Panc1 (cell line): Measurements from ENCODE around the gene ATP2A2. TPM values are rescaled to one million over a fixed set of nuclear protein-coding genes. Genes with fewer than 3 reads are reported as not detected.
A peak's percentile ranks its signal among the peaks of the same experiment; 100 is the strongest.

ENCODE experiments used
- ATAC-seq: fragments of 200-7000 bp; cut with Tn5 transposase; 2 replicates; pipeline ENCODE4 v1.9.1; 2020; ENCODE audit warnings: mild to moderate bottlenecking, moderate library complexity
- BruUV-seq: library from RNA; stranded (reverse); fragments of 400-500 nt; replicated peaks from 2 replicates; lab custom pipeline; 2021; lab: Mats Ljungman, UMichigan
- CTCF ChIA-PET: fragments of 300-600 bp; sonication (Branson Sonifier 250); formaldehyde crosslinking; loops from one replicate; lab custom pipeline; 2022; ENCODE audit warnings: antibody characterized with exemption; lab: Charles Lee
- POLR2A ChIA-PET: fragments of 300-600 bp; sonication (Branson Sonifier 250); formaldehyde crosslinking; loops from one replicate; lab custom pipeline; 2022; ENCODE audit warnings: antibody characterized with exemption; lab: Charles Lee
- DNase-seq: peaks from one replicate; pipeline ENCODE4 v3.0.0-alpha.2; 2010; ENCODE audit warnings: low read depth, low spot score
- H3K27ac ChIP-seq: 2 replicates; pipeline ENCODE4 v1.5.1; 2011; ENCODE audit warnings: mild to moderate bottlenecking, low read length, inconsistent platforms
- H3K27me3 ChIP-seq: fragments of 200-500 bp; sonication (Bioruptor generic); 2 replicates; pipeline ENCODE4 v1.6.0; 2014; ENCODE audit warnings: low read length, inconsistent platforms; ENCODE audit not compliant: control insufficient read depth, insufficient read depth
- H3K36me3 ChIP-seq: fragments of 200-500 bp; sonication (Bioruptor generic); 2 replicates; pipeline ENCODE4 v1.5.1; 2014; ENCODE audit warnings: inconsistent platforms, mild to moderate bottlenecking, low read length, moderate library complexity; ENCODE audit not compliant: control insufficient read depth, insufficient read depth
- H3K4me1 ChIP-seq: 2 replicates; pipeline ENCODE4 v1.5.1; 2011; ENCODE audit warnings: inconsistent platforms, mild to moderate bottlenecking, low read length, moderate library complexity; ENCODE audit not compliant: control insufficient read depth, insufficient read depth
- H3K4me3 ChIP-seq, 2 experiments: 2 replicates each; pipeline ENCODE4 v1.5.1; 2011 to 2012; ENCODE audit warnings: low read depth in 2 of 2, low read length in 2 of 2, mild to moderate bottlenecking in 2 of 2, inconsistent platforms in 1 of 2, moderate library complexity in 1 of 2
- H3K9me3 ChIP-seq: fragments of 200-500 bp; sonication (Bioruptor generic); 2 replicates; pipeline ENCODE4 v1.5.1; 2014; ENCODE audit warnings: low read depth, mild to moderate bottlenecking, inconsistent platforms, low read length, moderate library complexity; ENCODE audit not compliant: control insufficient read depth, insufficient read depth
- POLR2AphosphoS5 ChIP-seq: IDR thresholded peaks from 2 replicates; pipeline ENCODE4 v1.6.1; 2012; ENCODE audit warnings: mild to moderate bottlenecking, low read depth, low read length, moderate library complexity
- SIN3A ChIP-seq: IDR thresholded peaks from 2 replicates; pipeline ENCODE4 v1.6.1; 2012; ENCODE audit warnings: low read depth, mild to moderate bottlenecking, low read length, moderate library complexity, borderline replicate concordance; ENCODE audit not compliant: insufficient read depth
- TCF7L2 ChIP-seq: IDR thresholded peaks from 2 replicates; pipeline ENCODE4 v1.6.1; 2011; ENCODE audit warnings: mild to moderate bottlenecking, low read depth, low read length, inconsistent platforms
- in situ Hi-C: cut with HindIII; loops from 2 replicates; pipeline ENCODE4 v1.10.0; 2016; ENCODE audit warnings: low sequenced_read_pairs, low pct_unique_long_range_greater_than_20kb
- intact Hi-C: fragments of 100-400 bp; cut with micrococcal nuclease; formaldehyde crosslinking; loops from one replicate; pipeline ENCODE4 v1.10.0; 2022; ENCODE audit not compliant: unreplicated experiment
- total RNA-seq: library from RNA; stranded (reverse); gene quantifications from one replicate; pipeline ENCODE4 v1.2.1, GENCODE V29; 2021; ENCODE audit not compliant: unreplicated experiment
- TF ChIP-seq, protein P1 (sequence below): fragments of 450-650 bp; IDR thresholded peaks from 2 replicates; pipeline ENCODE4 v1.5.1; 2017; ENCODE audit warnings: mild to moderate bottlenecking
- TF ChIP-seq, protein P2 (sequence below), 2 experiments: IDR thresholded peaks; 2 replicates each; pipeline ENCODE4 v1.6.1; 2011 to 2012; ENCODE audit warnings: low read depth in 2 of 2, control low read depth in 1 of 2, low read length in 1 of 2, mild to moderate bottlenecking in 1 of 2, moderate library complexity in 1 of 2; ENCODE audit not compliant: insufficient read depth in 1 of 2

ATP2A2 gene
- total RNA-seq, 1 experiment from 2014 or later, result 286 TPM

- Histone ChIP-seq H3K36me3 (no peaks in the 10 kb centered on the region), H3K9me3 (no peaks in the 10 kb centered on the region), H3K27ac (0 out of 2 replicates have a peak overlapping the region, but pooled peaks have one; percentile 49), H3K4me3 (no peak overlapping the region), H3K4me1 (peaks cover 30% of the 10 kb centered on the region), H3K27me3 (no peaks in the 10 kb centered on the region)
- in situ Hi-C loops, result no loop called here
- ChIA-PET CTCF (interaction anchor here (0.5 to 0.7 kb wide), 2 partner anchors 40 to 1580 kb away, joined by 3 to 4 read pairs; no protein-coding TSS in a partner anchor), POLR2A (no interaction called here)
- BruUV-seq, result no TSS peak
- DNase-seq, result no peak
- peak; percentile 14; the same call in 1 of the 2 replicates for ATAC-seq
- TF ChIP-seq TCF7L2 (no peak), POLR2AphosphoS5 (no peak), SIN3A (no peak)
- TF ChIP-seq, protein P1, sequence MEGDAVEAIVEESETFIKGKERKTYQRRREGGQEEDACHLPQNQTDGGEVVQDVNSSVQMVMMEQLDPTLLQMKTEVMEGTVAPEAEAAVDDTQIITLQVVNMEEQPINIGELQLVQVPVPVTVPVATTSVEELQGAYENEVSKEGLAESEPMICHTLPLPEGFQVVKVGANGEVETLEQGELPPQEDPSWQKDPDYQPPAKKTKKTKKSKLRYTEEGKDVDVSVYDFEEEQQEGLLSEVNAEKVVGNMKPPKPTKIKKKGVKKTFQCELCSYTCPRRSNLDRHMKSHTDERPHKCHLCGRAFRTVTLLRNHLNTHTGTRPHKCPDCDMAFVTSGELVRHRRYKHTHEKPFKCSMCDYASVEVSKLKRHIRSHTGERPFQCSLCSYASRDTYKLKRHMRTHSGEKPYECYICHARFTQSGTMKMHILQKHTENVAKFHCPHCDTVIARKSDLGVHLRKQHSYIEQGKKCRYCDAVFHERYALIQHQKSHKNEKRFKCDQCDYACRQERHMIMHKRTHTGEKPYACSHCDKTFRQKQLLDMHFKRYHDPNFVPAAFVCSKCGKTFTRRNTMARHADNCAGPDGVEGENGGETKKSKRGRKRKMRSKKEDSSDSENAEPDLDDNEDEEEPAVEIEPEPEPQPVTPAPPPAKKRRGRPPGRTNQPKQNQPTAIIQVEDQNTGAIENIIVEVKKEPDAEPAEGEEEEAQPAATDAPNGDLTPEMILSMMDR, result no peak
- TF ChIP-seq, protein P2, sequence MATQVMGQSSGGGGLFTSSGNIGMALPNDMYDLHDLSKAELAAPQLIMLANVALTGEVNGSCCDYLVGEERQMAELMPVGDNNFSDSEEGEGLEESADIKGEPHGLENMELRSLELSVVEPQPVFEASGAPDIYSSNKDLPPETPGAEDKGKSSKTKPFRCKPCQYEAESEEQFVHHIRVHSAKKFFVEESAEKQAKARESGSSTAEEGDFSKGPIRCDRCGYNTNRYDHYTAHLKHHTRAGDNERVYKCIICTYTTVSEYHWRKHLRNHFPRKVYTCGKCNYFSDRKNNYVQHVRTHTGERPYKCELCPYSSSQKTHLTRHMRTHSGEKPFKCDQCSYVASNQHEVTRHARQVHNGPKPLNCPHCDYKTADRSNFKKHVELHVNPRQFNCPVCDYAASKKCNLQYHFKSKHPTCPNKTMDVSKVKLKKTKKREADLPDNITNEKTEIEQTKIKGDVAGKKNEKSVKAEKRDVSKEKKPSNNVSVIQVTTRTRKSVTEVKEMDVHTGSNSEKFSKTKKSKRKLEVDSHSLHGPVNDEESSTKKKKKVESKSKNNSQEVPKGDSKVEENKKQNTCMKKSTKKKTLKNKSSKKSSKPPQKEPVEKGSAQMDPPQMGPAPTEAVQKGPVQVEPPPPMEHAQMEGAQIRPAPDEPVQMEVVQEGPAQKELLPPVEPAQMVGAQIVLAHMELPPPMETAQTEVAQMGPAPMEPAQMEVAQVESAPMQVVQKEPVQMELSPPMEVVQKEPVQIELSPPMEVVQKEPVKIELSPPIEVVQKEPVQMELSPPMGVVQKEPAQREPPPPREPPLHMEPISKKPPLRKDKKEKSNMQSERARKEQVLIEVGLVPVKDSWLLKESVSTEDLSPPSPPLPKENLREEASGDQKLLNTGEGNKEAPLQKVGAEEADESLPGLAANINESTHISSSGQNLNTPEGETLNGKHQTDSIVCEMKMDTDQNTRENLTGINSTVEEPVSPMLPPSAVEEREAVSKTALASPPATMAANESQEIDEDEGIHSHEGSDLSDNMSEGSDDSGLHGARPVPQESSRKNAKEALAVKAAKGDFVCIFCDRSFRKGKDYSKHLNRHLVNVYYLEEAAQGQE (IDR thresholded peaks at IDR 0.05; ENCODE audit: insufficient read depth in 1 of 2, low read depth in 2 of 2, low read length in 1 of 2), result no peak
- intact Hi-C loops, result no loop called here
Measured at GRCh38 chr12:110270125-110270962, 10.7 kb upstream of the ATP2A2 start.

DNA sequence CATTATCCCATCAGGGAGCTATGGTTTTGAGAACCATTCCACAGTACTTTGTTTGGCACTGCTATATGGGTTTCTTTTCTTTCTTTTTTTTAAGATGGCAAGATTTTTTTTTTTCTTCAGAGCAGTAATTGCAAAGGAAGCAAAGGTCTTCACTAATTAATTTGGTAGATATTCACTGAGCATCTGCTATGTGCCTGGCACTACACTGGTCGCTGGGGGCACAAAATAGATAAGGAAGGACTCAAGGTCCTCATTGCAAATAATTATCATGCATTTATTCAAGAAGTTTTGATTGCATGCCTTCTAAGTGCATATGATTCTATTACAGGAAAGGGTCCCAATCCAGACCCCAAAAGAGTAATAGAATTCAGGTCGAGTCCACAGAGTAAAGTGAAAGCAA is 10.0 kb upstream of the ATP2A2 start:
- in situ Hi-C loops, result no loop called here
- CTCF ChIA-PET, result interaction anchor here (0.5 to 0.7 kb wide), 2 partner anchors 41 to 1580 kb away, joined by 3 to 4 read pairs; no protein-coding TSS in a partner anchor

More for the DNA sequence above, 10.0 kb upstream of the ATP2A2 start:
- BruUV-seq, result no TSS peak
- no peak for DNase-seq
- H3K27me3 ChIP-seq, result no peaks in the 10 kb centered on the region
- H3K36me3 ChIP-seq, result no peaks in the 10 kb centered on the region
- POLR2A ChIA-PET, result no interaction called here
- no peak overlapping the region for H3K4me3 ChIP-seq
- no peaks in the 10 kb centered on the region for H3K9me3 ChIP-seq
- TF ChIP-seq, protein P1, result no peak
- TF ChIP-seq SIN3A (no peak), POLR2AphosphoS5 (no peak), TCF7L2 (no peak)
- TF ChIP-seq, protein P2 (IDR thresholded peaks at IDR 0.05; ENCODE audit: insufficient read depth in 1 of 2, low read depth in 2 of 2, low read length in 1 of 2), result no peak
- H3K4me1 ChIP-seq, result peaks cover 30% of the 10 kb centered on the region
- ATAC-seq, result no peak
- intact Hi-C loops, result no loop called here
- H3K27ac ChIP-seq, result no peak overlapping the region
